Measurements from ENCODE around the gene SEPTIN5. TPM values are rescaled to one million over a fixed set of nuclear protein-coding genes. Genes with fewer than 3 reads are reported as not detected.

The SEPTIN5 gene
- total RNA-seq, 4 donors from 2014 or later: 102 to 193 (median 125) TPM

- no peak for DNase-seq (ENCODE audit: low spot score in 2 of 2)
- WGBS, 2 donors: 85 to 89% methylated on average over 3 to 7 of the region's 7 CpGs
- H3K4me3 ChIP-seq (ENCODE audit: low read depth, poor library complexity, severe bottlenecking): no peak overlapping the region
- intact Hi-C loops (cut with DNase I; ENCODE audit: low total_unique reads): no loop called here
- no peak for TF ChIP-seq POLR2A (IDR thresholded peaks at IDR 0.05)
- no peak for TF ChIP-seq CTCF (IDR thresholded peaks at IDR 0.05)
Observed at GRCh38 chr22:19741053-19741452, 26.8 kb downstream of the SEPTIN5 start.

- TF ChIP-seq POLR2A (IDR thresholded peaks at IDR 0.05): no peak
- no peak for TF ChIP-seq CTCF (IDR thresholded peaks at IDR 0.05)
- WGBS, 2 donors: 88 to 93% methylated on average over 18 to 21 of the region's 21 CpGs
- no peak overlapping the region for H3K4me3 ChIP-seq (ENCODE audit: low read depth, poor library complexity, severe bottlenecking)
- DNase-seq (ENCODE audit: low spot score in 2 of 2): no peak
- intact Hi-C loops (cut with DNase I; ENCODE audit: low total_unique reads): no loop called here
Observed at GRCh38 chr22:19742160-19743066, 28.1 kb downstream of the SEPTIN5 start.

- no peak overlapping the region for H3K4me3 ChIP-seq (ENCODE audit: low read depth, poor library complexity, severe bottlenecking)
- WGBS, 2 donors: 93 to 97% methylated on average over 6 of the region's 6 CpGs
- no peak for TF ChIP-seq CTCF (IDR thresholded peaks at IDR 0.05)
- TF ChIP-seq POLR2A (IDR thresholded peaks at IDR 0.05): no peak
- DNase-seq (ENCODE audit: low spot score in 2 of 2): no peak
- intact Hi-C loops (cut with DNase I; ENCODE audit: low total_unique reads): no loop called here
Observed at GRCh38 chr22:19743081-19743480, 28.8 kb downstream of the SEPTIN5 start.

- intact Hi-C loops (cut with DNase I; ENCODE audit: low total_unique reads): no loop called here
- 80 to 85% methylated on average over 2 to 4 of the region's 4 CpGs for WGBS, 2 donors
- no peak for DNase-seq (ENCODE audit: low spot score in 2 of 2)
- TF ChIP-seq CTCF (IDR thresholded peaks at IDR 0.05): no peak
- TF ChIP-seq POLR2A (IDR thresholded peaks at IDR 0.05): no peak
- no peak overlapping the region for H3K4me3 ChIP-seq (ENCODE audit: low read depth, poor library complexity, severe bottlenecking)
Observed at GRCh38 chr22:19743651-19744050, 29.3 kb downstream of the SEPTIN5 start.

- no peak for TF ChIP-seq CTCF (IDR thresholded peaks at IDR 0.05)
- TF ChIP-seq POLR2A (IDR thresholded peaks at IDR 0.05): no peak
- H3K4me3 ChIP-seq (ENCODE audit: low read depth, poor library complexity, severe bottlenecking): no peak overlapping the region
- intact Hi-C loops (cut with DNase I; ENCODE audit: low total_unique reads): no loop called here
- no peak for DNase-seq (ENCODE audit: low spot score in 2 of 2)
- WGBS, 2 donors: 86 to 87% methylated on average over 13 of the region's 13 CpGs
Observed at GRCh38 chr22:19744350-19745006, 30.2 kb downstream of the SEPTIN5 start.
